ENCODE data around the gene S1PR2.
A peak's percentile ranks its signal among the peaks of the same experiment; 100 is the strongest.
"Not testable (repeated sequence)": the region's sequence is repeated elsewhere in the genome, so short reads cannot be mapped to it uniquely, and the experiment has no call there.

S1PR2 gene

GRCh38 chr19:10195199-10195519 is 36.0 kb downstream of the S1PR2 start:
- H3K4me3 ChIP-seq (ENCODE audit: low read length): peak overlapping the region; percentile 78
- no peak for TF ChIP-seq ZNF274 (IDR thresholded peaks at IDR 0.05; ENCODE audit: low read depth, low read length)

GRCh38 chr19:10194500-10195198 is 36.5 kb downstream of the S1PR2 start, which contains the start of gene DNMT1:
DNMT1 (minus strand) TSS chr19:10194953; CDS start chr19:10194899, 54 bp downstream.
- H3K4me3 ChIP-seq (ENCODE audit: low read length): peak within 1 kb of the TSS; percentile 84
- no peak for TF ChIP-seq ZNF274 (IDR thresholded peaks at IDR 0.05; ENCODE audit: low read depth, low read length)

GRCh38 chr19:10193790-10194499 is 37.2 kb downstream of the S1PR2 start:
- no peak for TF ChIP-seq ZNF274 (IDR thresholded peaks at IDR 0.05; ENCODE audit: low read depth, low read length)
- H3K4me3 ChIP-seq (ENCODE audit: low read length): peak overlapping the region; percentile 84

GRCh38 chr19:10192922-10193321 is 38.2 kb downstream of the S1PR2 start:
- H3K4me3 ChIP-seq (ENCODE audit: low read length): peak overlapping the region; percentile 84; the same call in 1 of the 2 replicates
- no peak for TF ChIP-seq ZNF274 (IDR thresholded peaks at IDR 0.05; ENCODE audit: low read depth, low read length)

GRCh38 chr19:10191347-10191746 is 39.8 kb downstream of the S1PR2 start:
- TF ChIP-seq ZNF274 (IDR thresholded peaks at IDR 0.05; ENCODE audit: low read depth, low read length): no peak
- H3K4me3 ChIP-seq (ENCODE audit: low read length): no peak overlapping the region

GRCh38 chr19:10190026-10190425 is 41.1 kb downstream of the S1PR2 start:
- no peak for TF ChIP-seq ZNF274 (IDR thresholded peaks at IDR 0.05; ENCODE audit: low read depth, low read length)
- no peak overlapping the region for H3K4me3 ChIP-seq (ENCODE audit: low read length)

GRCh38 chr19:10189616-10190015 is 41.5 kb downstream of the S1PR2 start:
- H3K4me3 ChIP-seq (ENCODE audit: low read length): no peak overlapping the region
- TF ChIP-seq ZNF274 (IDR thresholded peaks at IDR 0.05; ENCODE audit: low read depth, low read length): no peak

- TF ChIP-seq ZNF274 (IDR thresholded peaks at IDR 0.05; ENCODE audit: low read depth, low read length): no peak
- H3K4me3 ChIP-seq (ENCODE audit: low read length): no peak overlapping the region
Observed at GRCh38 chr19:10187315-10187714, 43.8 kb downstream of the S1PR2 start.

GRCh38 chr19:10184636-10185035 is 46.5 kb downstream of the S1PR2 start:
- no peak for TF ChIP-seq ZNF274 (IDR thresholded peaks at IDR 0.05; ENCODE audit: low read depth, low read length)
- H3K4me3 ChIP-seq (ENCODE audit: low read length): no peak overlapping the region

GRCh38 chr19:10183926-10184325 is 47.2 kb downstream of the S1PR2 start:
- TF ChIP-seq ZNF274 (IDR thresholded peaks at IDR 0.05; ENCODE audit: low read depth, low read length): no peak
- no peak overlapping the region for H3K4me3 ChIP-seq (ENCODE audit: low read length)

GRCh38 chr19:10182847-10183246 is 48.3 kb downstream of the S1PR2 start:
- H3K4me3 ChIP-seq (ENCODE audit: low read length): no peak overlapping the region
- no peak for TF ChIP-seq ZNF274 (IDR thresholded peaks at IDR 0.05; ENCODE audit: low read depth, low read length)

GRCh38 chr19:10182076-10182475 is 49.1 kb downstream of the S1PR2 start:
- TF ChIP-seq ZNF274 (IDR thresholded peaks at IDR 0.05; ENCODE audit: low read depth, low read length): no peak
- no peak overlapping the region for H3K4me3 ChIP-seq (ENCODE audit: low read length)

- no peak overlapping the region for H3K4me3 ChIP-seq (ENCODE audit: low read length)
- no peak for TF ChIP-seq ZNF274 (IDR thresholded peaks at IDR 0.05; ENCODE audit: low read depth, low read length)
Observed at GRCh38 chr19:10180459-10180858, 50.7 kb downstream of the S1PR2 start.

GRCh38 chr19:10180024-10180423 is 51.1 kb downstream of the S1PR2 start:
- H3K4me3 ChIP-seq (ENCODE audit: low read length): not testable (repeated sequence)

- H3K4me3 ChIP-seq (ENCODE audit: low read length): no peak overlapping the region
- TF ChIP-seq ZNF274 (IDR thresholded peaks at IDR 0.05; ENCODE audit: low read depth, low read length): no peak
Observed at GRCh38 chr19:10173527-10173926, 57.6 kb downstream of the S1PR2 start.

All from GM08714 (cell line).